ENCODE results near the gene CBL.

Gene CBL

GRCh38 chr11:119347242-119347641, 141.1 kb downstream of the CBL start:
- no peak for DNase-seq (ENCODE audit: low spot score)

DNA sequence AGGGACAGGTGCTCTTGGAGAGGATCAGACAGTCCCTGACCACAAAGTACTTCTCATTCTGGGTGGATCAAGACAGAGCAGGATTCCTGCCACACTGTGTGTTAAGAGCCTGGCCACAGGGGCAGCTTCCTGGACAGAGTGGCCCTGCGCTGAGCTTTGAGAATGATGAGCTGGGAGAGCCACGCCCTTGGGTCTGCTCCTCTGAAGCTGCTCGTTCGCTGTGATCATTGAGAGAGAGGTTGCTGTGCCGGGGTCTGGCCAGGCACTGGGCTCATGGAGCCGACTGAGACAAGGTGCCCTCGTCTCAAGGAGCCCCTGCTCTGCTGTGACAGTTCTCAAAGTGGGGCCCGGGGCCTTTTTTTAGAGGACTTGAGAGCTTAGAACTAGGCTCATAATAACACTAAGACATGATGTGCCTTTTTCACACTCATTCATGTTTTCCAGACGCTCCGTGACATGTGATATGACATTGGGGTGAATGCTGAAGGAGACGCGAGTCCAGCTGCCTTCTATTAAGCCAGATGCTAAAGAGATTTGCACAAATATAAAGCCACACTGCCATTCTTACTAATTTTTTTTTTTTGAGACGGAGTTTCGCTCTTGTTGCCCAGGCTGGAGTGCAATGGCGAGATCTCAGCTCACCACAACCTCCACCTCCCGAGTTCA, 141.9 kb downstream of the CBL start:
- no peak for DNase-seq (ENCODE audit: low spot score)

DNA sequence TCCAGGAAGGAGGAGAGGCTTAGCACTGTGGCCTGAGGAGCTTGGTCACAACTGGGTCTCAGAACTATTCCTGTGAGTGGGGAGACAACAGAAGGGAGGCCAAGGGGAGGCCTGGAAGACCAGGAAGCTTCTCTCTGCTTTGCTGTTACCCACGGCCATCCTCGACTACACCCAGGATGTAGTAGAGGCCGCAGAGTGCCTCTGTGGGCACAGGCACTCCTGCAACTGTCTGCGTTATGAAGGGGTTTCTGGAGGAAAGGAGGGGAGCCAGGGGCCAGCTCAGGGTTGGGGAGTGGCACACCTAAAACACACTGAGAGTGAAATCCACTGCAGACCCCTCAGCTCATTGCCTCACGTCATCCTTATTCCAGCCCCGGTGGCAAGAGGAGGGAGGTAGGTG, 144.2 kb downstream of the CBL start:
- no peak for DNase-seq (ENCODE audit: low spot score)

DNA sequence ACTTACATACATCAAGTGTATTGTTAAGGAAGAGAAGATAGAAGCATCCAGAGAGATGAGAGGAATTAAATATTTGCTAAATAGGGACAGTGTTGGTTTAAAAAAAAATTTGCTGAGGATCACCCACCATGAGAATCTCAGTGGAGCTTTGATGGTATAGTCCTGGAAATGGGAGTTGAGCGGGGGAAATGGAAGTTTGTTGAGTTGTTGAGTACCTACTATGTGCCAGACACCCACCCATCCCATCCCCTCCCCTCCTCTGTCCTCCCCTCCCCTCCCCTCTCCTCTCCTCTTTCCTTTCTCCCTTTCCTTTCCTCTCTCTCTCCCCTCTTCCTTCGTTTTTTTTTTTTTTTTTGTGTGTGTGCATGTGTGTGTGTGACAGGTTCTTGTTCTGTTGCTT, 145.1 kb downstream of the CBL start:
- no peak for DNase-seq (ENCODE audit: low spot score)

DNA sequence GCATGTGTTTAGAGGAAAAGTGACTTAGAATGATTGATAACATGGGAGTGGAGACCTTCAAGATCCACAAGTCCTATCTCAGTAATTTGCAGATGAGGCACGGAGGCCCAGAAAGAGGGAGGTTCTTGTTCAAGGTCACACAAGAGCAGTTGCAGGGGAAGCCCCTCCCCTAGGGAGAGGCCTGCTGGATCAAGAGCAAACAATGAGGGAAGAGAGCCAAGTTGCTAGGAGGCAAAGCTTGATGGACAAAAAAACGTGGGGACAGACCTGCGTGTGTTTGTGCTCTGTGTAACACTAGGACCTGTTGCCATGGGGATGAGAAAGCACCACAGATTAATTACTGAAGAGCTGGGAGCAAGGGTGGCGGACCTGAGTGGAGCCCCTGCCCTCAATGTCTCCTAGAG, 146.7 kb downstream of the CBL start:
- no peak for DNase-seq (ENCODE audit: low spot score)

DNA sequence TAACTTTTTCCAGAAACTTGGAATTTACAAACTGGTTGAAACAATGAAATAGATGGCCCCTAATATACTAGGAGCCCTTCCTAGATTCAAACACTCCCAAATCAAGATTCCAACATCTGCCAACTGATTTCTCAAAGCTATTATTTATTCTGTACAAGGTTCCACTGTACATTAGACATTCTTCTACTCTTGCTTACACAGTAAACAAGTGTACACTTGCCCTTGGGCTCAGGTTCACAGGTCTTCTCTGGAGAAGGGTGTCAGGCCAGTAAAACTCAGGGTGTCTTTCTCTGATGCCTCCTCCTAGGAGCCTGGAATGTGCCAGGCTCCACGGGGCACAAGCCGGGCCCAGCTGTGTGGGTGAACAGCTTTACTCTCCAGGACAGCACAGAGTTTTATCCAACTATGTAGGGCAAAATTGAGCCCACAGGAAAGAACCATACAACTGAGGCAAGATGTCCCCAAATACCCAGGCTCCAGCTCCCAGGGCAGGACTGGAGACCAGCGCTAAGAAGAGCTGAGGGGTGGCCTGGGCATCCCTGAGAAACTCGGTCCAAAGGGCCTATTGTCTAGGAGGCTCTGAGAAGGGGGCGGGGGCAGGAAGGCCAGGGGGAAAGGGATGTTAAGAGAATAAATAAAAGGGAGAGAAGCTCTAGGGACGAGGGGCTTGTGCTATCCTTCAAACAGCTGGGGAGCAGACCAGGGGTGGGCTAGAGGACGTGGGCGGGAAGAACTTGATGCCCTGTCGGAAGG, 149.1 kb downstream of the CBL start:
- DNase-seq (ENCODE audit: low spot score) = no peak

DNA sequence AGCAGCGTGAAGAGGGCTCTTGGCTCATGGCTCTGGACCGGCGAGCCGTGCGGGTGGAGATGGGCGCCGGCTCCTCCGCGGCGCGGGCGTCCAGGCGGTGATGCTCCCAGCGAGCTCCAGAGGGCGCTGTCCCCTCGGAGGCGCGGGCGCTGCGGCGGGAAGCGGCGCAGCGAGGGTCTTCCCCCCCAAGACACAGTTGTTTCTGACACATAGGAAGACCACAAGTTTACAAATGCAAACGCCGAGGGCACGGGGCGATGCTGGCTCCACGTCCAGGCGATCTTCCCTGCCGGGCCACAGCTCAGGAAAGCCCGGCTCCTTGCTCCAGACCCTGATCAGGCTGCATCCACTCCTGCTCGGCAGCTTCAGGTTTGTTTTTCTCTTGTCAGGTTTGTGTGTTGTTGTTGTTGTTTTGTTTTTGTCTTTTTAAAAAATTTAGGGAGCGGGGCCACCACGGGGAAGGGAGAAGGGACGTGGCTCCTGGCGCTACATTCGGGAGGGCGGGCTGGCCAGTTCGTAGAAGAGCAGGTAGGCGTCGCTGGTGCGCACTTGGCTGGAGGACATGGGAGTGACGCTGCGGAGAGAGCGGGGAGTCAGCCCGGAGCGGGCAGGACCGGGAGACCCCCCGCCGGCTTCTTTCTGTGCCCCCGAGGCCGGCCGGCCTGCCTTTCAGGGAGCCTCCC, 150.4 kb downstream of the CBL start:
- peak; percentile 58 for DNase-seq (ENCODE audit: low spot score)

GRCh38 chr11:119357074-119357473, 150.9 kb downstream of the CBL start:
- no peak for DNase-seq (ENCODE audit: low spot score)

All from hematopoietic multipotent progenitor cell treated with erythropoietin and hydrocortisone succinate and interleukin-3 and kit ligand, for 15 days (in vitro differentiated cells).